ENCODE measurements around the gene GRM7.

DNA sequence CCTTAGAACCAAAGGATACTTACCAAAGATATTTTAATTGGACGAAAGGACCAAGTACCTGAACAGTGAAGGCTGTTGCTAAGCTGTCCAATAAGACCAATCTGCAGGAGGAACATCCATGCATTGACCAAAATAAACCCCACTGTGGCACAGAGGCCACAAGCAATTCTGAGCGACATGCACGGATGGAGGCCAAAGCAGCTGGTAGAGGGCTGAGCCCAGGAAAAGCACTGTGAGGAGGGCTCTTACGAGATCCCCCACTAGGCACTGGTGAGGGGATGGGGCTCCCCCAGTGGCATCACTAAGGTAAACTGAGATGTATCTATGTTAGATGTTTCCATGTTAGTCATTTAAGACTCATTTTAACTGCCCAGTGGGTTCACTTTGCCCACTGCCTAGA, 920.5 kb downstream of the GRM7 start:
- TF ChIP-seq, protein P1, sequence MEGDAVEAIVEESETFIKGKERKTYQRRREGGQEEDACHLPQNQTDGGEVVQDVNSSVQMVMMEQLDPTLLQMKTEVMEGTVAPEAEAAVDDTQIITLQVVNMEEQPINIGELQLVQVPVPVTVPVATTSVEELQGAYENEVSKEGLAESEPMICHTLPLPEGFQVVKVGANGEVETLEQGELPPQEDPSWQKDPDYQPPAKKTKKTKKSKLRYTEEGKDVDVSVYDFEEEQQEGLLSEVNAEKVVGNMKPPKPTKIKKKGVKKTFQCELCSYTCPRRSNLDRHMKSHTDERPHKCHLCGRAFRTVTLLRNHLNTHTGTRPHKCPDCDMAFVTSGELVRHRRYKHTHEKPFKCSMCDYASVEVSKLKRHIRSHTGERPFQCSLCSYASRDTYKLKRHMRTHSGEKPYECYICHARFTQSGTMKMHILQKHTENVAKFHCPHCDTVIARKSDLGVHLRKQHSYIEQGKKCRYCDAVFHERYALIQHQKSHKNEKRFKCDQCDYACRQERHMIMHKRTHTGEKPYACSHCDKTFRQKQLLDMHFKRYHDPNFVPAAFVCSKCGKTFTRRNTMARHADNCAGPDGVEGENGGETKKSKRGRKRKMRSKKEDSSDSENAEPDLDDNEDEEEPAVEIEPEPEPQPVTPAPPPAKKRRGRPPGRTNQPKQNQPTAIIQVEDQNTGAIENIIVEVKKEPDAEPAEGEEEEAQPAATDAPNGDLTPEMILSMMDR (IDR thresholded peaks at IDR 0.05; ENCODE audit: low read depth, low read length, poor library complexity, severe bottlenecking): no peak
- TF ChIP-seq EZH2phosphoT487 (IDR thresholded peaks at IDR 0.05; ENCODE audit: borderline replicate concordance, low read length): no peak

Data from DOHH2 (cell line).